ENCODE data around the gene FMN1. TPM values are rescaled to one million over a fixed set of nuclear protein-coding genes. Genes with fewer than 3 reads are reported as not detected.

Gene FMN1
- total RNA-seq, 1 experiment from 2014 or later, result 25.8 TPM

DNA sequence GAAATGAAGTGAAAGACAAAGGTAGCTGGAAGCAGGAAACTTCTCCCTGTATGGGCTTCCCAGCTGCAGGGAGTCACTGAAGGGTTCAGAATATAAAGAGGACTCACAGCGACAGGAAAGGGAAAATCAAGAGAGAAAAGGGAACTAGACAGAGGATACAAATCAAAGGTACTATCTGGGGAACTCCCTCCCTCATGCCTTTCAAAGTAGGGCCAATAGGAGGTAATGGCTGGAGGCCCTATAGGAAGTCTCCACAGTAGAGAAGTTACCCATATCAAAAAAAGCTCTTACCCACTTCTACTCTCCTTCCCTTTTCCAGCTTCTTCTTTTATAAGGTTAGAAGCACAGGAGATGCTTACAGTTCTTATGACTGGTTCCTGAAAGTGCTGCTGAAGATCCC is 43.5 kb downstream of the FMN1 start:
- Histone ChIP-seq H3K4me3 (no peak overlapping the region), H3K27ac (no peak overlapping the region), H3F3A (ENCODE audit: insufficient read depth, low read depth) (no peaks in the 10 kb centered on the region; the same call in 1 of the 2 replicates), H3K79me2 (ENCODE audit: low read depth) (no peaks in the 10 kb centered on the region), H3K4me1 (replicated peaks; ENCODE audit: insufficient read depth) (peaks cover 6% of the 10 kb centered on the region), H4K20me1 (ENCODE audit: insufficient read depth) (no peaks in the 10 kb centered on the region), H3K4me2 (no peak overlapping the region), H3K27me3 (ENCODE audit: insufficient read depth, low read depth) (no peaks in the 10 kb centered on the region), H3K9me2 (ENCODE audit: insufficient read depth) (no peaks in the 10 kb centered on the region), H3K36me3 (ENCODE audit: low read depth) (no peaks in the 10 kb centered on the region), H2AFZ (no peak overlapping the region), H3K9me3 (ENCODE audit: insufficient read depth, low read depth) (no peaks in the 10 kb centered on the region)
- ChIA-PET CTCF (no interaction called here), POLR2A (ENCODE audit: unreplicated experiment) (no interaction called here)
- no peak for DNase-seq
- no peak for TF ChIP-seq EZH2 (IDR thresholded peaks at IDR 0.05; ENCODE audit: low read depth)
- TF ChIP-seq, protein P1, sequence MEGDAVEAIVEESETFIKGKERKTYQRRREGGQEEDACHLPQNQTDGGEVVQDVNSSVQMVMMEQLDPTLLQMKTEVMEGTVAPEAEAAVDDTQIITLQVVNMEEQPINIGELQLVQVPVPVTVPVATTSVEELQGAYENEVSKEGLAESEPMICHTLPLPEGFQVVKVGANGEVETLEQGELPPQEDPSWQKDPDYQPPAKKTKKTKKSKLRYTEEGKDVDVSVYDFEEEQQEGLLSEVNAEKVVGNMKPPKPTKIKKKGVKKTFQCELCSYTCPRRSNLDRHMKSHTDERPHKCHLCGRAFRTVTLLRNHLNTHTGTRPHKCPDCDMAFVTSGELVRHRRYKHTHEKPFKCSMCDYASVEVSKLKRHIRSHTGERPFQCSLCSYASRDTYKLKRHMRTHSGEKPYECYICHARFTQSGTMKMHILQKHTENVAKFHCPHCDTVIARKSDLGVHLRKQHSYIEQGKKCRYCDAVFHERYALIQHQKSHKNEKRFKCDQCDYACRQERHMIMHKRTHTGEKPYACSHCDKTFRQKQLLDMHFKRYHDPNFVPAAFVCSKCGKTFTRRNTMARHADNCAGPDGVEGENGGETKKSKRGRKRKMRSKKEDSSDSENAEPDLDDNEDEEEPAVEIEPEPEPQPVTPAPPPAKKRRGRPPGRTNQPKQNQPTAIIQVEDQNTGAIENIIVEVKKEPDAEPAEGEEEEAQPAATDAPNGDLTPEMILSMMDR (conservative IDR thresholded peaks at IDR 0.05), result no peak
- intact Hi-C loops (cut with micrococcal nuclease; ENCODE audit: unreplicated experiment), result no loop called here
- BruUV-seq (replicated peaks), result no TSS peak

DNA sequence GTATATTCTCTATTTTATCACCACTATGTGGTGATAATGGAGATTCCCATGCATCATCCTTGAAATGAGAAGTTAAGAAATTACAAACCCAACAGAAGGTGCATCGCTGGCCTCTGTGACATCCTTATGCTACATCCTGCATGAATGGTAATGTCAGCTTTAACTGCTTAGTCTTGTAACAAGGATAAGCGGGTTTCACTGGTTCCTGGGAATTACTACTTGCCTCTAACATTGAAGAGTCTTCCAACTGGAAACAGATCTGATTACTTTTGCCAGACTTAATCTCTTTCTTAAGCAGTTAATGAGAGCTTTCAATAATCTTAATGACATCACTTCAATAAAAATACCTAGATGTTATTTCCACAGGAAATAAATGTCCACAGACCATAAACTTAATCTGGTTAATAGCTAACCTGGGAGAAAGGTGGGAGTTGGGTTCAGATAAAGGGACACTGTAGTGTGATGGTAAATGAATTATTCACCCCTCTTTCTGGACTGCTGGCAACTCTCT is 44.0 kb downstream of the FMN1 start:
- no peak for DNase-seq

DNA sequence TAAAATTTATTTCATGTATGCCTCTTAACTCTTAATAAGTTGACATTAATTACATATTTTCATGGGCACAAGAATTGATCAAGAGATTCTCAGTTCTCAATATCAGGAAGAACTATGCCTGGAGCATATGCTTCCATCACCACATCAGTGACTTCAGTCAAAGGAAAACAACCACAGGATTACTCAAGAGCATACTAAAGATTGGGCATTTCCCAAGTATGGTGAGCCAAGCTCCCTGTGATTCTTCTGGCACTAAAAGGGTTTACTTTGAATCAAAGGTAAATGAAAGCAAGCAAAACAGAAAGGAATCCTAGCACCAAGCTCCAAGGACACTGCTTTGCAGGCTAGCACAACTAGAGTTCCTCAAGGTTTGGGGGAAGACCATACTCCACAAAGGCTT is 44.6 kb downstream of the FMN1 start:
- BruUV-seq (replicated peaks), result no TSS peak
- no peak overlapping the region for H2AFZ ChIP-seq
- POLR2A ChIA-PET (ENCODE audit: unreplicated experiment), result no interaction called here
- H3K9me2 ChIP-seq (ENCODE audit: insufficient read depth), result no peaks in the 10 kb centered on the region
- H3K27me3 ChIP-seq (ENCODE audit: insufficient read depth, low read depth), result no peaks in the 10 kb centered on the region
- H3K79me2 ChIP-seq (ENCODE audit: low read depth), result no peaks in the 10 kb centered on the region
- no peak overlapping the region for H3K4me2 ChIP-seq
- H3F3A ChIP-seq (ENCODE audit: insufficient read depth, low read depth), result no peaks in the 10 kb centered on the region
- no peak overlapping the region for H3K27ac ChIP-seq
- H3K4me1 ChIP-seq (replicated peaks; ENCODE audit: insufficient read depth), result no peaks in the 10 kb centered on the region
- TF ChIP-seq EZH2 (IDR thresholded peaks at IDR 0.05; ENCODE audit: low read depth), result no peak
- TF ChIP-seq, protein P1 (conservative IDR thresholded peaks at IDR 0.05), result no peak
- intact Hi-C loops (cut with micrococcal nuclease; ENCODE audit: unreplicated experiment), result no loop called here
- DNase-seq, result peak in 1 of 2 experiments; percentile 51
- H3K9me3 ChIP-seq (ENCODE audit: insufficient read depth, low read depth), result no peaks in the 10 kb centered on the region
- no peak overlapping the region for H3K4me3 ChIP-seq
- H3K36me3 ChIP-seq (ENCODE audit: low read depth), result no peaks in the 10 kb centered on the region
- CTCF ChIA-PET, result no interaction called here
- H4K20me1 ChIP-seq (ENCODE audit: insufficient read depth), result no peaks in the 10 kb centered on the region

More for the DNA sequence above, 44.0 kb downstream of the FMN1 start:
- H3K4me3 ChIP-seq, result no peak overlapping the region
- H3K4me1 ChIP-seq (replicated peaks; ENCODE audit: insufficient read depth), result peaks cover 1% of the 10 kb centered on the region; the same call in 1 of the 2 replicates
- H3K36me3 ChIP-seq (ENCODE audit: low read depth), result no peaks in the 10 kb centered on the region
- no peaks in the 10 kb centered on the region for H3K9me3 ChIP-seq (ENCODE audit: insufficient read depth, low read depth)
- no peak for TF ChIP-seq EZH2 (IDR thresholded peaks at IDR 0.05; ENCODE audit: low read depth)
- H3F3A ChIP-seq (ENCODE audit: insufficient read depth, low read depth), result no peaks in the 10 kb centered on the region
- no TSS peak for BruUV-seq (replicated peaks)
- H3K9me2 ChIP-seq (ENCODE audit: insufficient read depth), result no peaks in the 10 kb centered on the region
- no peaks in the 10 kb centered on the region for H3K27me3 ChIP-seq (ENCODE audit: insufficient read depth, low read depth)
- intact Hi-C loops (cut with micrococcal nuclease; ENCODE audit: unreplicated experiment), result no loop called here
- POLR2A ChIA-PET (ENCODE audit: unreplicated experiment), result interaction anchor here (0.6 kb wide), 1 partner anchor 488 kb away, joined by 3 read pairs; no protein-coding TSS in a partner anchor
- H4K20me1 ChIP-seq (ENCODE audit: insufficient read depth), result no peaks in the 10 kb centered on the region
- H3K4me2 ChIP-seq, result no peak overlapping the region
- no peaks in the 10 kb centered on the region for H3K79me2 ChIP-seq (ENCODE audit: low read depth)
- H2AFZ ChIP-seq, result no peak overlapping the region
- CTCF ChIA-PET, result no interaction called here
- H3K27ac ChIP-seq, result no peak overlapping the region
